Measurements from ENCODE around the gene PGLYRP4. TPM values are rescaled to one million over a fixed set of nuclear protein-coding genes. Genes with fewer than 3 reads are reported as not detected.
A peak's percentile ranks its signal among the peaks of the same experiment; 100 is the strongest.

Gene PGLYRP4
- total and polyA plus RNA-seq, 8 donors: not detected

- H3K27ac ChIP-seq: no peak overlapping the region
- H3K4me3 ChIP-seq: no peak overlapping the region
- no peaks in the 10 kb centered on the region for H3K27me3 ChIP-seq
- intact Hi-C loops (cut with DNase I): no loop called here
- no peaks in the 10 kb centered on the region for H3K36me3 ChIP-seq
- DNase-seq (no peak), ATAC-seq (no peak)
- H3K4me1 ChIP-seq: peaks cover 0 to 62% of the 10 kb centered on the region in 2 donors
- TF ChIP-seq, protein P1, sequence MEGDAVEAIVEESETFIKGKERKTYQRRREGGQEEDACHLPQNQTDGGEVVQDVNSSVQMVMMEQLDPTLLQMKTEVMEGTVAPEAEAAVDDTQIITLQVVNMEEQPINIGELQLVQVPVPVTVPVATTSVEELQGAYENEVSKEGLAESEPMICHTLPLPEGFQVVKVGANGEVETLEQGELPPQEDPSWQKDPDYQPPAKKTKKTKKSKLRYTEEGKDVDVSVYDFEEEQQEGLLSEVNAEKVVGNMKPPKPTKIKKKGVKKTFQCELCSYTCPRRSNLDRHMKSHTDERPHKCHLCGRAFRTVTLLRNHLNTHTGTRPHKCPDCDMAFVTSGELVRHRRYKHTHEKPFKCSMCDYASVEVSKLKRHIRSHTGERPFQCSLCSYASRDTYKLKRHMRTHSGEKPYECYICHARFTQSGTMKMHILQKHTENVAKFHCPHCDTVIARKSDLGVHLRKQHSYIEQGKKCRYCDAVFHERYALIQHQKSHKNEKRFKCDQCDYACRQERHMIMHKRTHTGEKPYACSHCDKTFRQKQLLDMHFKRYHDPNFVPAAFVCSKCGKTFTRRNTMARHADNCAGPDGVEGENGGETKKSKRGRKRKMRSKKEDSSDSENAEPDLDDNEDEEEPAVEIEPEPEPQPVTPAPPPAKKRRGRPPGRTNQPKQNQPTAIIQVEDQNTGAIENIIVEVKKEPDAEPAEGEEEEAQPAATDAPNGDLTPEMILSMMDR (IDR thresholded peaks at IDR 0.05): no peak
- H3K9me3 ChIP-seq: no peaks in the 10 kb centered on the region
These were observed 21.5 kb upstream of the PGLYRP4 start for GRCh38 chr1:153370146-153370545.

- Histone ChIP-seq H3K9me3 (no peaks in the 10 kb centered on the region), H3K27me3 (no peaks in the 10 kb centered on the region), H3K4me3 (no peak overlapping the region), H3K27ac (peak overlapping the region in 1 of 2 donors; percentile 94), H3K4me1 (peaks cover 0 to 61% of the 10 kb centered on the region in 2 donors), H3K36me3 (no peaks in the 10 kb centered on the region)
- TF ChIP-seq, protein P1 (IDR thresholded peaks at IDR 0.05): no peak
- intact Hi-C loops (cut with DNase I): no loop called here
- no peak for DNase-seq
- ATAC-seq: peak; percentile 76
These were observed 19.9 kb upstream of the PGLYRP4 start for GRCh38 chr1:153368495-153368894.

DNA sequence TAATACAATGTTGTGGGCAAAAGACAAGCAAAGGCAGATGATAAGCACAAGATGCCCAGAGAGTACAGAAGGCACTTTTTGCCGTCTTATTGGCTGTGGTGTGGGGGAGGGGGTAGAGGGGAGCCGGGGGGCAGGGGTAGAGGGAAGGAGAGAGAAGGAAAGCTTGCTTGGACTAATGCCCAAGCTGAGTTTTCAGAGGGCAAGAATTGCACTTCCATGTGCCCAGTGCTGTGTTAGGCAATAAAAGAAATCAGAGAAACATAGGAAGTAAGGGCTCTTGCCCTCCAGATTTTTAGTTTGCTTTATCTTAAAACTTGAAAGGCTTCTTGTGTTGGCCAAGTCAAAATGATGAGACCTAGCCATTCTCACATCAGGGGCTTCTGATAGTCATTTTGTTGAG is 18.4 kb upstream of the PGLYRP4 start:
- intact Hi-C loops (cut with DNase I): no loop called here
- no peak overlapping the region for H3K4me3 ChIP-seq
- H3K9me3 ChIP-seq: no peaks in the 10 kb centered on the region
- ATAC-seq: no peak
- H3K27ac ChIP-seq: peak overlapping the region; percentile 0 to 94
- H3K36me3 ChIP-seq: no peaks in the 10 kb centered on the region
- H3K4me1 ChIP-seq: peaks cover 0 to 71% of the 10 kb centered on the region in 2 donors
- no peaks in the 10 kb centered on the region for H3K27me3 ChIP-seq
- no peak for DNase-seq
- TF ChIP-seq, protein P1 (IDR thresholded peaks at IDR 0.05): no peak

GRCh38 chr1:153366261-153366660 is 17.6 kb upstream of the PGLYRP4 start:
- H3K4me3 ChIP-seq: no peak overlapping the region
- ATAC-seq (no peak), DNase-seq (no peak)
- H3K27me3 ChIP-seq: no peaks in the 10 kb centered on the region
- TF ChIP-seq, protein P1 (IDR thresholded peaks at IDR 0.05): no peak
- intact Hi-C loops (cut with DNase I): no loop called here
- H3K27ac ChIP-seq: peak overlapping the region in 1 of 2 donors; percentile 94
- H3K4me1 ChIP-seq: peaks cover 0 to 77% of the 10 kb centered on the region in 2 donors
- no peaks in the 10 kb centered on the region for H3K36me3 ChIP-seq
- H3K9me3 ChIP-seq: no peaks in the 10 kb centered on the region

DNA sequence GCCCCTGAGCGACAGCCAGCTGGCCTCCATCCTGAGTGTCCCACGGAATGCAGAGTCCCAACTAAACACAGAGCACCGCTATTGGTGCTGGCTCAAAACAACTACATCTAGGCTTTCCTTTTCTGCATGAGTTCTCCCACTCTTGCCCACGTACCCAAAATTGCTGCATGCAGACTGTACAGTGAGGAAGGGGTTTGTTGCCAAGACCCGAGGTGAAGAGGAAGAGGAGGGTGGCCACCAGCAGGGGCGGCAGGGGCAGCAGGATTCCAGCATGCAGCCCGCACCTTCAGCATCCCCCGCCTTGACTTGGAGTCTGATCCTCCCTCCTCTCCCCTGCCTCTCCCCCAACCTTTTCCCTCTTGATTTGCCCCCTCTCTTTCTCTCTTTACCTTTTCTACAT is 17.1 kb upstream of the PGLYRP4 start:
- TF ChIP-seq, protein P1 (IDR thresholded peaks at IDR 0.05): no peak
- no peaks in the 10 kb centered on the region for H3K27me3 ChIP-seq
- no peaks in the 10 kb centered on the region for H3K9me3 ChIP-seq
- peaks cover 0 to 3% of the 10 kb centered on the region in 2 donors for H3K36me3 ChIP-seq
- intact Hi-C loops (cut with DNase I): no loop called here
- DNase-seq: no peak
- ATAC-seq: no peak
- H3K27ac ChIP-seq: peak overlapping the region in 1 of 2 donors; percentile 94
- no peak overlapping the region for H3K4me3 ChIP-seq
- peaks cover 0 to 79% of the 10 kb centered on the region in 2 donors for H3K4me1 ChIP-seq
